GM12878 (cell line): Measurements from ENCODE around the gene CHST2. TPM values are rescaled to one million over a fixed set of nuclear protein-coding genes. Genes with fewer than 3 reads are reported as not detected.

Source experiments
- ATAC-seq: fragments of 200-7000 bp; cut with Tn5 transposase; 3 replicates; pipeline ENCODE4 v1.9.1; 2020; ENCODE audit warnings: mild to moderate bottlenecking, moderate library complexity
- BruUV-seq: library from RNA; stranded (reverse); fragments of 400-500 nt; replicated peaks from 2 replicates; lab custom pipeline; 2021; lab: Mats Ljungman, UMichigan
- CTCF ChIA-PET: fragments of 300-600 bp; sonication (Branson Sonifier 250); formaldehyde crosslinking; extraction: SDS; loops from one replicate; lab custom pipeline; 2021; ENCODE audit warnings: inconsistent platforms; lab: Yijun Ruan, JAX
- POLR2A ChIA-PET: fragments of 350-600 bp; formaldehyde crosslinking; extraction: SDS; loops from one replicate; lab custom pipeline; 2021; ENCODE audit warnings: inconsistent platforms; lab: Charles Lee
- RAD21 ChIA-PET: fragments of 300-600 bp; sonication (Branson Sonifier 250); formaldehyde crosslinking; loops from one replicate; lab custom pipeline; 2023; ENCODE audit warnings: antibody characterized with exemption; ENCODE audit not compliant: unreplicated experiment; lab: Charles Lee
- SMC1A ChIA-PET: fragments of 300-600 bp; sonication (Branson Sonifier 250); formaldehyde crosslinking; loops from one replicate; lab custom pipeline; 2023; ENCODE audit not compliant: unreplicated experiment, uncharacterized antibody; lab: Charles Lee
- DNase-seq: peaks from one replicate; pipeline ENCODE4 v3.0.0-alpha.2; 2011; ENCODE audit warnings: low read depth, low spot score
- FAIRE-seq: peaks from 3 replicates; lab custom pipeline; 2011; peaks lifted over from hg19 to GRCh38; lab: Jason Lieb, UNC
- H2AFZ ChIP-seq: 2 replicates; pipeline ENCODE4 v1.6.0; 2011; ENCODE audit warnings: low read depth, low read length, control low read depth; ENCODE audit not compliant: control insufficient read depth
- H3K27ac ChIP-seq: 2 replicates; pipeline ENCODE4 v1.5.1; 2011; ENCODE audit warnings: control low read depth; ENCODE audit not compliant: control insufficient read depth, insufficient read depth
- H3K27me3 ChIP-seq, 2 experiments: replicated peaks in 1 of 2; 2 replicates each; pipeline versions ENCODE4 v1.6.0 to v1.6.1; 2011; ENCODE audit warnings: low read length in 1 of 2; ENCODE audit not compliant: control insufficient read depth in 2 of 2, insufficient read depth in 2 of 2
- H3K36me3 ChIP-seq, 2 experiments: 2 replicates each; pipeline ENCODE4 v1.5.1; 2011; ENCODE audit warnings: low read length in 1 of 2; ENCODE audit not compliant: control insufficient read depth in 2 of 2, insufficient read depth in 2 of 2
- H3K4me1 ChIP-seq: 2 replicates; pipeline ENCODE4 v1.6.1; 2011; ENCODE audit warnings: mild to moderate bottlenecking, low read length, moderate library complexity, mixed read lengths; ENCODE audit not compliant: control insufficient read depth, insufficient read depth
- H3K4me2 ChIP-seq: 2 replicates; pipeline ENCODE4 v1.6.0; 2011; ENCODE audit warnings: control low read depth; ENCODE audit not compliant: control insufficient read depth, insufficient read depth
- H3K4me3 ChIP-seq: fragments of 200-600 bp; sonication (generic); 2 replicates; pipeline ENCODE4 v1.5.1; 2016
- H3K79me2 ChIP-seq: 2 replicates; pipeline ENCODE4 v1.6.0; 2011; ENCODE audit warnings: low read length; ENCODE audit not compliant: control insufficient read depth, insufficient read depth
- H3K9ac ChIP-seq: 2 replicates; pipeline ENCODE4 v1.8.0; 2011; ENCODE audit warnings: low read length, control low read depth, mixed read lengths; ENCODE audit not compliant: control insufficient read depth, insufficient read depth
- H3K9me3 ChIP-seq: replicated peaks from 3 replicates; pipeline ENCODE4 v1.5.1; 2011; ENCODE audit warnings: mild to moderate bottlenecking, low read length; ENCODE audit not compliant: control insufficient read depth, insufficient read depth
- H4K20me1 ChIP-seq: 2 replicates; pipeline ENCODE4 v1.6.0; 2011; ENCODE audit not compliant: control insufficient read depth, insufficient read depth
- BRCA1 ChIP-seq: IDR thresholded peaks from 2 replicates; pipeline ENCODE4 v1.6.1; 2011; ENCODE audit warnings: low read depth, low read length, improper control_type of control experiment
- CBX3 ChIP-seq: fragments of 200-600 bp; sonication (generic); IDR thresholded peaks from 2 replicates; pipeline ENCODE4 v1.6.1; 2016; ENCODE audit warnings: low read depth, borderline replicate concordance
- E2F8 ChIP-seq: fragments of 450-650 bp; IDR thresholded peaks from 2 replicates; pipeline ENCODE4 v1.6.1; 2018; ENCODE audit warnings: mild to moderate bottlenecking, low read depth, moderate library complexity; ENCODE audit not compliant: partially characterized antibody
- EP300 ChIP-seq, 2 experiments: fragments of 150-350 bp in 1 of 2; IDR thresholded peaks; 2 replicates each; pipeline ENCODE4 v1.6.1; 2011 to 2012; ENCODE audit warnings: low read depth in 2 of 2, low read length in 2 of 2, borderline replicate concordance in 1 of 2, improper control_type of control experiment in 1 of 2, inconsistent platforms in 1 of 2; ENCODE audit not compliant: control insufficient read depth in 1 of 2
- KDM1A ChIP-seq: fragments of 200-600 bp; sonication (generic); IDR thresholded peaks from 2 replicates; pipeline ENCODE4 v1.6.1; 2016; ENCODE audit warnings: borderline replicate concordance
- PML ChIP-seq: IDR thresholded peaks from 2 replicates; pipeline ENCODE4 v1.6.1; 2012; ENCODE audit warnings: low read length, inconsistent platforms
- POLR2A ChIP-seq: IDR thresholded peaks from 2 replicates; pipeline ENCODE4 v1.6.1; 2011; ENCODE audit warnings: low read depth, mild to moderate bottlenecking, low read length
- POLR2AphosphoS5 ChIP-seq: IDR thresholded peaks from 2 replicates; pipeline ENCODE4 v1.6.1; 2011; ENCODE audit warnings: mild to moderate bottlenecking, low read length, inconsistent platforms
- RUNX3 ChIP-seq: IDR thresholded peaks from 2 replicates; pipeline ENCODE4 v1.6.1; 2012; ENCODE audit warnings: low read length, inconsistent platforms
- SREBF1 ChIP-seq: IDR thresholded peaks from 2 replicates; pipeline ENCODE4 v1.6.1; 2012; ENCODE audit warnings: mild to moderate bottlenecking, low read length
- TAF1 ChIP-seq: IDR thresholded peaks from 2 replicates; pipeline ENCODE4 v1.6.1; 2011; ENCODE audit warnings: mild to moderate bottlenecking, low read depth, low read length, borderline replicate concordance
- ZBTB11 ChIP-seq: fragments of 450-650 bp; formaldehyde crosslinking; IDR thresholded peaks from 2 replicates; pipeline ENCODE4 v1.5.0; 2022; ENCODE audit warnings: mild to moderate bottlenecking, missing genetic modification characterization
- WGBS: methylation state at CpG from one replicate; pipeline ENCODE4 v1.1.6; 2016; ENCODE audit warnings: low lambda C conversion rate; ENCODE audit not compliant: insufficient replicate concordance, insufficient coverage; ENCODE audit errors: missing lambda C conversion rate; 5-methylcytosine and 5-hydroxymethylcytosine counted together
- in situ Hi-C: fragments of 300-500 bp; cut with MboI; formaldehyde crosslinking; loops from 9 replicates; pipeline ENCODE4 v1.14.3; 2018; ENCODE audit warnings: mixed read lengths
- intact Hi-C: fragments of 100-400 bp; cut with micrococcal nuclease; formaldehyde crosslinking; loops from one replicate; pipeline ENCODE4 v1.14.2; 2022; ENCODE audit not compliant: unreplicated experiment
- polyA plus RNA-seq, 11 experiments: library from polyadenylated mRNA; depleted of rRNA in 4 of 11; unstranded in 6 of 11; stranded (reverse) in 5 of 11; fragments of >200 nt; fragmentation: Nextera tagmentation in 4 of 11; fragmentation: Illumina TruSeq in 1 of 11; extraction: Ambion mirVana in 4 of 11; extraction: Trizol in 1 of 11; gene quantifications; 1 replicate in 1 of 11; 2 replicates in 10 of 11; pipeline versions ENCODE4 v1.2.1 to v1.2.3, GENCODE V29; 2011 to 2016; ENCODE audit warnings: inconsistent platforms in 2 of 11, missing spikeins in 2 of 11, low read depth in 1 of 11
- total RNA-seq, 4 experiments: library from RNA; depleted of rRNA in 3 of 4; stranded (reverse); fragments of >200 nt in 3 of 4; fragmentation: Illumina TruSeq in 1 of 4; extraction: Trizol in 1 of 4; gene quantifications; 2 replicates each; pipeline versions ENCODE4 v1.2.1 to v1.2.3, GENCODE V29; 2013 to 2021
- TF ChIP-seq, protein P1 (sequence below): fragments of 450-650 bp; IDR thresholded peaks from 2 replicates; pipeline ENCODE4 v1.6.1; 2014; ENCODE audit warnings: mild to moderate bottlenecking

CHST2 gene
- total and polyA plus RNA-seq, 10 of the 15 experiments (the other 5 are each of a cell fraction or from before 2014, with no cell fraction given) = 1.6 to 37.2 (median 8.8) TPM

DNA sequence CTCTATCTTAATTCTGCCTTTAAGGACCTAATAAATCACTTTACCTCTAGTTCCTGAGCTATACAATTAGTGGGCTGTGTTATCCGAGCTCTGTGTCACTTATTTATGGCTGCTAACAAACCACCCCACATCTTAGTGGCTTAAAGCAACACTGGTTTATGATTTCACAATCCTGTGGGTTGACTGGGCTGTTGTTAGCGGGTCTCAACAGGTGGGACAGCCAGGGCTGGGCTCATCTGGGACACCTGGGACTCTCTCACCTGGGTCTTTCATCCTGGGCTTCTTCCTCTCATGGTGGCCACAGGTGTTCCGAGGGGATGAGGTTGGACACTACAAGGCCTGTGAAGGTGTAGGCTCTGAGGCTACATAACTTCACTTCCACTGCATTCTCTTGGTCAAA lies 35.8 kb upstream of the CHST2 start (continued):
- TF ChIP-seq TAF1 = no peak
- no peak for TF ChIP-seq BRCA1
- no peak for TF ChIP-seq E2F8
- TF ChIP-seq, protein P1, sequence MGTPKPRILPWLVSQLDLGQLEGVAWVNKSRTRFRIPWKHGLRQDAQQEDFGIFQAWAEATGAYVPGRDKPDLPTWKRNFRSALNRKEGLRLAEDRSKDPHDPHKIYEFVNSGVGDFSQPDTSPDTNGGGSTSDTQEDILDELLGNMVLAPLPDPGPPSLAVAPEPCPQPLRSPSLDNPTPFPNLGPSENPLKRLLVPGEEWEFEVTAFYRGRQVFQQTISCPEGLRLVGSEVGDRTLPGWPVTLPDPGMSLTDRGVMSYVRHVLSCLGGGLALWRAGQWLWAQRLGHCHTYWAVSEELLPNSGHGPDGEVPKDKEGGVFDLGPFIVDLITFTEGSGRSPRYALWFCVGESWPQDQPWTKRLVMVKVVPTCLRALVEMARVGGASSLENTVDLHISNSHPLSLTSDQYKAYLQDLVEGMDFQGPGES = no peak
- no peak for TF ChIP-seq CBX3
- TF ChIP-seq KDM1A = no peak

DNA sequence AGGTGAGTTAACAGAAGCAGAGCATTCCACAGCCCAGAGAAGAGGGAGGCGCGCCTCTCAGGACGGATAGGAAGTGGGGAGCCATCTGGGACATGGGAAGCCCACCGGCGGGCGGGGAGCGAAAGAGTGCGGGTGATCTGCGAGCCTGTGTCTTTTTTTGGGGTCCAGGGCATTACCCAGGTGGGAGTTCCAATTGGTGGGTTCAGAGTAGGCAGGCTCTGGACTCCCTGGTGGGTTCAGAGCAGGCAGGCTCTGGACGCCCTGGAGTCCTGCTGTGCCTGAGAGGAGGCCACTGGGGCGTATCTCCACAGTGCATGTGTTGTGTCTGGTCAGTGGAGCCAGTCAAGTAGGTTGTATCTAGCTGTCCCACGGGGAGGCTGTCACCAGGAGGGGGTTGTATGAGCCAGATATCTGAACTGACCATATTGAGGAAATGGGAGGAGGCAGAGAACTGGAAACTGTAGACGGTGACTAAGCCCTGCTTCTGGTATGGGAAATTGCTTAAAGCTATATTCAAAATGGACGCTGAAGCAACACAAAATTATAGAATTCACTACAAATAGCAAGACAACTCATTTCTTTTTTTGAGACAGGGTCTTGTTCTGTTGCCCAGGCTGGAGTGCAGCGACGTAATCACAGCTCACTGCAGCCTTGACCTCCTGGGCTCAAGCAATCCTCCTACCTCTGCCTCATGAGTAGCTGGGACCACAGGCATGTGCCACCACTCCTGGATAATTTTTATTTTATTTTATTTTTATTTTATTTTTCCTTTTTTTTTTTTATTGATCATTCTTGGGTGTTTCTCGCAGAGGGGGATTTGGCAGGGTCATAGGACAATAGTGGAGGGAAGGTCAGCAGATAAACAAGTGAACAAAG lies 34.5 kb upstream of the CHST2 start:
- Histone ChIP-seq H3K4me1 (peaks cover 35% of the 10 kb centered on the region), H3K9me3 (no peaks in the 10 kb centered on the region; the same call in 2 of the 3 replicates), H2AFZ (peak overlapping the region; percentile 45), H3K36me3 (no peaks in the 10 kb centered on the region; a peak in 1 of 4 replicates), H4K20me1 (no peaks in the 10 kb centered on the region), H3K9ac (no peak overlapping the region), H3K27me3 (no peaks in the 10 kb centered on the region), H3K4me2 (peak overlapping the region; percentile 12), H3K4me3 (no peak overlapping the region), H3K79me2 (no peaks in the 10 kb centered on the region), H3K27ac (no peak overlapping the region)
- 30% methylated on average over 16 of the region's 17 CpGs for WGBS
- intact Hi-C loops (no loop called here), in situ Hi-C loops (no loop called here)
- FAIRE-seq (peak; percentile 27), ATAC-seq (peak; percentile 81), DNase-seq (peak; percentile 71)
- ChIA-PET RAD21 (interaction anchor here (0.7 to 0.9 kb wide), 4 partner anchors 9 to 80 kb away, joined by 3 read pairs; no protein-coding TSS in a partner anchor), SMC1A (interaction anchor here (0.6 to 0.9 kb wide), 2 partner anchors 89 to 276 kb away, joined by 3 read pairs; no protein-coding TSS in a partner anchor), CTCF (interaction anchor here (0.9 to 1.0 kb wide), 2 partner anchors 256 to 263 kb away, joined by 3 read pairs; no protein-coding TSS in a partner anchor), POLR2A (interaction anchor here (0.7 kb wide), 1 partner anchor 9 kb away, joined by 4 read pairs; no protein-coding TSS in a partner anchor)
- BruUV-seq = no TSS peak
- TF ChIP-seq SREBF1 (no peak), ZBTB11 (CRISPR knock-in tag) (no peak), PML (no peak), POLR2A (no peak), POLR2AphosphoS5 (no peak), RUNX3 (peak; percentile 38; the same call in 1 of the 2 replicates), EP300 (IDR thresholded peaks at IDR 0.05; ENCODE audit: borderline replicate concordance in 1 of 2, control insufficient read depth in 1 of 2, low read depth in 2 of 2, low read length in 2 of 2) (0 out of 4 replicates have a peak, but pooled peaks of 1 of the 2 experiments have one; percentile 15)
